GM12878 (cell line): ENCODE results near the gene PPP6C. TPM values are rescaled to one million over a fixed set of nuclear protein-coding genes. Genes with fewer than 3 reads are reported as not detected.

Experiments
- ATAC-seq: fragments of 200-7000 bp; cut with Tn5 transposase; 3 replicates; pipeline ENCODE4 v1.9.1; 2020; ENCODE audit warnings: mild to moderate bottlenecking, moderate library complexity
- BruUV-seq: library from RNA; stranded (reverse); fragments of 400-500 nt; replicated peaks from 2 replicates; lab custom pipeline; 2021; lab: Mats Ljungman, UMichigan
- CTCF ChIA-PET: fragments of 300-600 bp; sonication (Branson Sonifier 250); formaldehyde crosslinking; extraction: SDS; loops from one replicate; lab custom pipeline; 2021; ENCODE audit warnings: inconsistent platforms; lab: Yijun Ruan, JAX
- POLR2A ChIA-PET: fragments of 350-600 bp; formaldehyde crosslinking; extraction: SDS; loops from one replicate; lab custom pipeline; 2021; ENCODE audit warnings: inconsistent platforms; lab: Charles Lee
- RAD21 ChIA-PET: fragments of 300-600 bp; sonication (Branson Sonifier 250); formaldehyde crosslinking; loops from one replicate; lab custom pipeline; 2023; ENCODE audit warnings: antibody characterized with exemption; ENCODE audit not compliant: unreplicated experiment; lab: Charles Lee
- SMC1A ChIA-PET: fragments of 300-600 bp; sonication (Branson Sonifier 250); formaldehyde crosslinking; loops from one replicate; lab custom pipeline; 2023; ENCODE audit not compliant: unreplicated experiment, uncharacterized antibody; lab: Charles Lee
- DNase-seq: peaks from one replicate; pipeline ENCODE4 v3.0.0-alpha.2; 2011; ENCODE audit warnings: low read depth, low spot score
- FAIRE-seq: peaks from 3 replicates; lab custom pipeline; 2011; peaks lifted over from hg19 to GRCh38; lab: Jason Lieb, UNC
- H2AFZ ChIP-seq: 2 replicates; pipeline ENCODE4 v1.6.0; 2011; ENCODE audit warnings: low read depth, low read length, control low read depth; ENCODE audit not compliant: control insufficient read depth
- H3K27ac ChIP-seq: 2 replicates; pipeline ENCODE4 v1.5.1; 2011; ENCODE audit warnings: control low read depth; ENCODE audit not compliant: control insufficient read depth, insufficient read depth
- H3K27me3 ChIP-seq, 2 experiments: replicated peaks in 1 of 2; 2 replicates each; pipeline versions ENCODE4 v1.6.0 to v1.6.1; 2011; ENCODE audit warnings: low read length in 1 of 2; ENCODE audit not compliant: control insufficient read depth in 2 of 2, insufficient read depth in 2 of 2
- H3K36me3 ChIP-seq, 2 experiments: 2 replicates each; pipeline ENCODE4 v1.5.1; 2011; ENCODE audit warnings: low read length in 1 of 2; ENCODE audit not compliant: control insufficient read depth in 2 of 2, insufficient read depth in 2 of 2
- H3K4me1 ChIP-seq: 2 replicates; pipeline ENCODE4 v1.6.1; 2011; ENCODE audit warnings: mild to moderate bottlenecking, low read length, moderate library complexity, mixed read lengths; ENCODE audit not compliant: control insufficient read depth, insufficient read depth
- H3K4me2 ChIP-seq: 2 replicates; pipeline ENCODE4 v1.6.0; 2011; ENCODE audit warnings: control low read depth; ENCODE audit not compliant: control insufficient read depth, insufficient read depth
- H3K4me3 ChIP-seq: fragments of 200-600 bp; sonication (generic); 2 replicates; pipeline ENCODE4 v1.5.1; 2016
- H3K79me2 ChIP-seq: 2 replicates; pipeline ENCODE4 v1.6.0; 2011; ENCODE audit warnings: low read length; ENCODE audit not compliant: control insufficient read depth, insufficient read depth
- H3K9ac ChIP-seq: 2 replicates; pipeline ENCODE4 v1.8.0; 2011; ENCODE audit warnings: low read length, control low read depth, mixed read lengths; ENCODE audit not compliant: control insufficient read depth, insufficient read depth
- H3K9me3 ChIP-seq: replicated peaks from 3 replicates; pipeline ENCODE4 v1.5.1; 2011; ENCODE audit warnings: mild to moderate bottlenecking, low read length; ENCODE audit not compliant: control insufficient read depth, insufficient read depth
- H4K20me1 ChIP-seq: 2 replicates; pipeline ENCODE4 v1.6.0; 2011; ENCODE audit not compliant: control insufficient read depth, insufficient read depth
- ATF7 ChIP-seq: fragments of 450-650 bp; IDR thresholded peaks from 2 replicates; pipeline ENCODE4 v1.6.1; 2016; ENCODE audit warnings: low read depth, mild to moderate bottlenecking
- EGR1 ChIP-seq, 2 experiments: IDR thresholded peaks; 1 replicate in 1 of 2; 2 replicates in 1 of 2; pipeline ENCODE4 v1.6.1; 2011 to 2012; ENCODE audit warnings: low read depth in 2 of 2, low read length in 2 of 2, borderline replicate concordance in 1 of 2, mild to moderate bottlenecking in 1 of 2, moderate library complexity in 1 of 2
- IKZF2 ChIP-seq, 2 experiments: fragments of 450-650 bp; IDR thresholded peaks; 2 replicates each; pipeline ENCODE4 v1.6.1; 2017; ENCODE audit warnings: mild to moderate bottlenecking in 2 of 2, moderate library complexity in 2 of 2
- NR2C2 ChIP-seq: IDR thresholded peaks from 2 replicates; pipeline ENCODE4 v1.6.1; 2011; ENCODE audit warnings: borderline replicate concordance, low read depth; ENCODE audit not compliant: control insufficient read depth, insufficient read length
- PAX5 ChIP-seq: IDR thresholded peaks from 2 replicates; pipeline ENCODE4 v1.6.1; 2011; ENCODE audit warnings: low read depth, low read length, borderline replicate concordance
- RELB ChIP-seq: fragments of 450-650 bp; IDR thresholded peaks from 2 replicates; pipeline ENCODE4 v1.6.1; 2017; ENCODE audit warnings: low read depth, mild to moderate bottlenecking, moderate library complexity
- SREBF1 ChIP-seq: IDR thresholded peaks from 2 replicates; pipeline ENCODE4 v1.6.1; 2012; ENCODE audit warnings: mild to moderate bottlenecking, low read length
- SREBF2 ChIP-seq: IDR thresholded peaks from 2 replicates; pipeline ENCODE4 v1.6.1; 2012; ENCODE audit warnings: mild to moderate bottlenecking, low read length
- WGBS: methylation state at CpG from one replicate; pipeline ENCODE4 v1.1.6; 2016; ENCODE audit warnings: low lambda C conversion rate; ENCODE audit not compliant: insufficient replicate concordance, insufficient coverage; ENCODE audit errors: missing lambda C conversion rate; 5-methylcytosine and 5-hydroxymethylcytosine counted together
- in situ Hi-C: fragments of 300-500 bp; cut with MboI; formaldehyde crosslinking; loops from 9 replicates; pipeline ENCODE4 v1.14.3; 2018; ENCODE audit warnings: mixed read lengths
- intact Hi-C: fragments of 100-400 bp; cut with micrococcal nuclease; formaldehyde crosslinking; loops from one replicate; pipeline ENCODE4 v1.14.2; 2022; ENCODE audit not compliant: unreplicated experiment
- polyA plus RNA-seq, 11 experiments: library from polyadenylated mRNA; depleted of rRNA in 4 of 11; unstranded in 6 of 11; stranded (reverse) in 5 of 11; fragments of >200 nt; fragmentation: Nextera tagmentation in 4 of 11; fragmentation: Illumina TruSeq in 1 of 11; extraction: Ambion mirVana in 4 of 11; extraction: Trizol in 1 of 11; gene quantifications; 1 replicate in 1 of 11; 2 replicates in 10 of 11; pipeline versions ENCODE4 v1.2.1 to v1.2.3, GENCODE V29; 2011 to 2016; ENCODE audit warnings: inconsistent platforms in 2 of 11, missing spikeins in 2 of 11, low read depth in 1 of 11
- total RNA-seq, 4 experiments: library from RNA; depleted of rRNA in 3 of 4; stranded (reverse); fragments of >200 nt in 3 of 4; fragmentation: Illumina TruSeq in 1 of 4; extraction: Trizol in 1 of 4; gene quantifications; 2 replicates each; pipeline versions ENCODE4 v1.2.1 to v1.2.3, GENCODE V29; 2013 to 2021

The PPP6C gene
- total and polyA plus RNA-seq, 10 of the 15 experiments (the other 5 are each of a cell fraction or from before 2014, with no cell fraction given): 26.8 to 45.3 (median 37.1) TPM

GRCh38 chr9:125140576-125140975 is 49.0 kb downstream of the PPP6C start:
- ChIA-PET SMC1A (interaction anchor here (0.6 kb wide), 1 partner anchor 145 kb away, joined by 3 read pairs; no protein-coding TSS in a partner anchor), CTCF (interaction anchor here (0.6 to 0.9 kb wide), 2 partner anchors 79 to 202 kb away, joined by 3 read pairs; no protein-coding TSS in a partner anchor), POLR2A (interaction anchor here (0.6 to 1.3 kb wide), 4 partner anchors 14 to 1211 kb away, joined by 3 to 8 read pairs (median 6); no protein-coding TSS in a partner anchor), RAD21 (interaction anchor here (0.6 kb wide), 1 partner anchor 124 kb away, joined by 3 read pairs; no protein-coding TSS in a partner anchor)
- H3K4me3 ChIP-seq: no peak overlapping the region
- no peak overlapping the region for H3K4me2 ChIP-seq
- no peak overlapping the region for H3K9ac ChIP-seq
- H3K79me2 ChIP-seq: peaks cover 3% of the 10 kb centered on the region
- DNase-seq: no peak
- BruUV-seq: no TSS peak
- no peaks in the 10 kb centered on the region for H3K27me3 ChIP-seq
- FAIRE-seq: no peak
- intact Hi-C loops (loop anchor here (5.0 to 10.0 kb wide), 3 partner anchors 136 to 268 kb away; no protein-coding TSS in a partner anchor), in situ Hi-C loops (loop anchor here (5.0 kb wide), 1 partner anchor 368 kb away; the partner anchor contains the start of gene NR6A1)
- no peak for TF ChIP-seq ATF7
- TF ChIP-seq SREBF1: no peak
- TF ChIP-seq EGR1 (IDR thresholded peaks at IDR 0.05; ENCODE audit: borderline replicate concordance in 1 of 2, low read depth in 2 of 2, low read length in 2 of 2): no peak
- no peak for TF ChIP-seq IKZF2 (IDR thresholded peaks at IDR 0.05)
- TF ChIP-seq PAX5: no peak
- no peak for TF ChIP-seq RELB
- no peak for TF ChIP-seq NR2C2
- no peak for TF ChIP-seq SREBF2
- no peaks in the 10 kb centered on the region; the same call in 2 of the 3 replicates for H3K9me3 ChIP-seq
- no peak for ATAC-seq
- no peaks in the 10 kb centered on the region for H4K20me1 ChIP-seq
- 100% methylated on average over 1 of the region's 1 CpG for WGBS
- no peak overlapping the region for H2AFZ ChIP-seq
- H3K27ac ChIP-seq: no peak overlapping the region
- H3K4me1 ChIP-seq: peaks cover 3% of the 10 kb centered on the region; the same call in 1 of the 2 replicates
- H3K36me3 ChIP-seq: no peaks in the 10 kb centered on the region
